OCI-LY1 (cell line): Measurements from ENCODE around the gene MYL6.

Experiments
- CTCF ChIP-seq: fragments of 200-600 bp; sonication (generic), shearing (Covaris generic); IDR thresholded peaks from 2 replicates; pipeline ENCODE4 v1.5.1; 2017; ENCODE audit warnings: mild to moderate bottlenecking, antibody characterized with exemption, low read length, moderate library complexity, mixed read lengths
- EZH2 ChIP-seq: fragments of 200-600 bp; sonication (generic), shearing (Covaris generic); IDR thresholded peaks from 2 replicates; pipeline ENCODE4 v1.8.0; 2017; ENCODE audit warnings: borderline replicate concordance, mixed run types, mild to moderate bottlenecking, antibody characterized with exemption, low read length, moderate library complexity, mixed read lengths

- TF ChIP-seq CTCF, result no peak
- no peak for TF ChIP-seq EZH2
These were observed 39.3 kb upstream of the MYL6 start for GRCh38 chr12:56118688-56119357.
